Neutrophil (primary cell): Measurements from ENCODE around the gene PDZD8.

Experiments used
- H3K27ac ChIP-seq: fragments of 200-600 bp; sonication (generic); 2 replicates; pipeline ENCODE4 v1.5.1; 2016; ENCODE audit warnings: mild to moderate bottlenecking, moderate library complexity
- H3K27me3 ChIP-seq: fragments of 200-600 bp; sonication (generic); 2 replicates; pipeline ENCODE4 v1.6.0; 2016; ENCODE audit warnings: mild to moderate bottlenecking
- H3K36me3 ChIP-seq: fragments of 200-600 bp; sonication (generic); 2 replicates; pipeline ENCODE4 v1.5.1; 2017
- H3K4me1 ChIP-seq, 2 experiments: fragments of 200-600 bp in 1 of 2; sonication (generic) in 1 of 2; 1 replicate in 1 of 2; 2 replicates in 1 of 2; pipeline versions ENCODE4 v1.5.1 to v1.6.1; 2013 to 2016; ENCODE audit warnings: low read depth in 1 of 2, low read length in 1 of 2, mild to moderate bottlenecking in 1 of 2, moderate library complexity in 1 of 2; ENCODE audit not compliant: control insufficient read depth in 1 of 2, insufficient read depth in 1 of 2
- H3K4me3 ChIP-seq, 2 experiments: fragments of 200-600 bp in 1 of 2; sonication (generic) in 1 of 2; 1 replicate in 1 of 2; 2 replicates in 1 of 2; pipeline ENCODE4 v1.5.1; 2013 to 2016; ENCODE audit warnings: low read depth in 1 of 2, low read length in 1 of 2, mild to moderate bottlenecking in 1 of 2, moderate library complexity in 1 of 2
- H3K9me3 ChIP-seq: fragments of 200-600 bp; sonication (generic); 2 replicates; pipeline ENCODE4 v1.5.1; 2016
- TF ChIP-seq, protein P1 (sequence below): fragments of 200-600 bp; sonication (generic); IDR thresholded peaks from 2 replicates; pipeline ENCODE4 v1.5.1; 2016; ENCODE audit warnings: antibody characterized with exemption

Gene PDZD8

DNA sequence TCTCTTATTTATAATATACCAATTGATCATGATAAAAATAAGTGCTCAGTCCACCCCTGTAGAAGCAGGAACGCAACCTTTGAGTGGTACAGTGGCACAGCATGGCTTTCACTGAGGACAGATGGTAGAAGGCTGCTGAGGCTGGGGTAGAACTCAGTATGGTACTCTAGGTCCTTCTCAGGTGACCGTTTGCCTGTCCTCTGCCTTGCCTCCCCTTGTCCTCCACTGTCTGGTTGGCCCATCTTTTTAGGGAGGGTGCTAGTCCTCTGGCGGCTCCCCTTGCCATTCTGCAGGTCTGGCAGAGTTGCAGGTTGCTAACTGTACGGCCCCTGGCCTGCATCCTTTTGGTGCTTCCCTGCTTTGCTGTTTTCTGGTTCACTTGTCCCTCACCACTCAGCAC is 107.0 kb downstream of the PDZD8 start:
- TF ChIP-seq, protein P1, sequence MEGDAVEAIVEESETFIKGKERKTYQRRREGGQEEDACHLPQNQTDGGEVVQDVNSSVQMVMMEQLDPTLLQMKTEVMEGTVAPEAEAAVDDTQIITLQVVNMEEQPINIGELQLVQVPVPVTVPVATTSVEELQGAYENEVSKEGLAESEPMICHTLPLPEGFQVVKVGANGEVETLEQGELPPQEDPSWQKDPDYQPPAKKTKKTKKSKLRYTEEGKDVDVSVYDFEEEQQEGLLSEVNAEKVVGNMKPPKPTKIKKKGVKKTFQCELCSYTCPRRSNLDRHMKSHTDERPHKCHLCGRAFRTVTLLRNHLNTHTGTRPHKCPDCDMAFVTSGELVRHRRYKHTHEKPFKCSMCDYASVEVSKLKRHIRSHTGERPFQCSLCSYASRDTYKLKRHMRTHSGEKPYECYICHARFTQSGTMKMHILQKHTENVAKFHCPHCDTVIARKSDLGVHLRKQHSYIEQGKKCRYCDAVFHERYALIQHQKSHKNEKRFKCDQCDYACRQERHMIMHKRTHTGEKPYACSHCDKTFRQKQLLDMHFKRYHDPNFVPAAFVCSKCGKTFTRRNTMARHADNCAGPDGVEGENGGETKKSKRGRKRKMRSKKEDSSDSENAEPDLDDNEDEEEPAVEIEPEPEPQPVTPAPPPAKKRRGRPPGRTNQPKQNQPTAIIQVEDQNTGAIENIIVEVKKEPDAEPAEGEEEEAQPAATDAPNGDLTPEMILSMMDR: no peak
- H3K4me1 ChIP-seq: peaks cover 11 to 19% of the 10 kb centered on the region in 2 experiments

GRCh38 chr10:117266812-117267211 is 108.4 kb downstream of the PDZD8 start:
- Histone ChIP-seq H3K27ac (no peak overlapping the region), H3K36me3 (peaks cover 10% of the 10 kb centered on the region), H3K9me3 (no peaks in the 10 kb centered on the region), H3K27me3 (no peaks in the 10 kb centered on the region), H3K4me1 (peaks cover 0 to 4% of the 10 kb centered on the region in 2 experiments), H3K4me3 (no peak overlapping the region)
- TF ChIP-seq, protein P1: no peak

More for the DNA sequence above, 107.0 kb downstream of the PDZD8 start:
- no peak overlapping the region for H3K4me3 ChIP-seq
- peaks cover 10% of the 10 kb centered on the region for H3K36me3 ChIP-seq
- no peaks in the 10 kb centered on the region for H3K27me3 ChIP-seq
- no peaks in the 10 kb centered on the region for H3K9me3 ChIP-seq
- H3K27ac ChIP-seq: no peak overlapping the region

DNA sequence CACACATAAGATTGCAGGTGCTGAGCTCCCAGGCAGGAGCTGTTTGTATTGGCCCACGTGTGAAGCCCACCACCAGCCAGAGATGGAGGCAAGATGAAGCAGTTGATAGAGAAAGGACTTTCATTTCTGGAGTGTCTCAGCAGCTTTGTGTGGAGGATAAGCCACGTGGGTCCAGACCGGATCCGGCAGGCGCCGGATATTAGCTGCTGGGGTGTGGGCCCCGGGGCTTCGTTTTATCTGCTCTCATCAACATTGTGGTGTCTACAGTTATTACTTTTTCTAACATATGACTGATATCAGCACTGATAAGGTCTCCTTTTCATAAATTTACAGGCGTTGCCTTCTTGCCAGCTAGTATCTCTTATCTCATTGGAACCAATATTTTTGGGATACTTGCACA is 108.8 kb downstream of the PDZD8 start:
- peaks cover 0 to under 1% of the 10 kb centered on the region in 2 experiments for H3K4me1 ChIP-seq
- TF ChIP-seq, protein P1: no peak
- H3K27me3 ChIP-seq: no peaks in the 10 kb centered on the region
- no peak overlapping the region for H3K27ac ChIP-seq
- no peak overlapping the region for H3K4me3 ChIP-seq
- no peaks in the 10 kb centered on the region for H3K9me3 ChIP-seq
- H3K36me3 ChIP-seq: peaks cover 10% of the 10 kb centered on the region

- TF ChIP-seq, protein P1: no peak
- Histone ChIP-seq H3K27ac (no peak overlapping the region), H3K9me3 (no peaks in the 10 kb centered on the region), H3K4me1 (peaks cover under 1 to 14% of the 10 kb centered on the region in 2 experiments), H3K27me3 (no peaks in the 10 kb centered on the region), H3K36me3 (peaks cover 10% of the 10 kb centered on the region), H3K4me3 (no peak overlapping the region)
These were observed 110.5 kb downstream of the PDZD8 start for GRCh38 chr10:117264782-117265181.

- Histone ChIP-seq H3K9me3 (no peaks in the 10 kb centered on the region), H3K27me3 (no peaks in the 10 kb centered on the region), H3K4me3 (no peak overlapping the region), H3K27ac (no peak overlapping the region), H3K36me3 (peaks cover 3% of the 10 kb centered on the region), H3K4me1 (peaks cover 10 to 25% of the 10 kb centered on the region in 2 experiments)
- TF ChIP-seq, protein P1: no peak
These were observed 112.3 kb downstream of the PDZD8 start for GRCh38 chr10:117262903-117263293.
